PFSK-1 (cell line): Measurements from ENCODE around the gene GRM4.

Experiments used
- FOXP2 ChIP-seq: optimal IDR thresholded peaks from 2 replicates; pipeline ENCODE3; 2011; ENCODE audit warnings: borderline replicate concordance, control low read depth, inconsistent platforms; ENCODE audit not compliant: insufficient read depth; ENCODE audit errors: extremely low read length, extremely low read depth
- POLR2AphosphoS5 ChIP-seq: IDR thresholded peaks from 2 replicates; pipeline ENCODE4 v1.6.1; 2012; ENCODE audit warnings: low read depth, mild to moderate bottlenecking, control low read depth, low read length, moderate library complexity
- REST ChIP-seq, 2 experiments: IDR thresholded peaks; 2 replicates each; pipeline versions ENCODE4 v1.6.1 to v1.8.0; 2011 to 2012; ENCODE audit warnings: low read depth in 2 of 2, low read length in 2 of 2, control low read depth in 1 of 2, inconsistent platforms in 1 of 2, mild to moderate bottlenecking in 1 of 2, moderate library complexity in 1 of 2; ENCODE audit not compliant: insufficient read depth in 1 of 2
- SIN3A ChIP-seq: IDR thresholded peaks from 2 replicates; pipeline ENCODE4 v1.6.1; 2012; ENCODE audit warnings: mild to moderate bottlenecking, low read length, moderate library complexity, borderline replicate concordance; ENCODE audit not compliant: insufficient read depth
- TAF1 ChIP-seq: IDR thresholded peaks from 2 replicates; pipeline ENCODE4 v1.6.1; 2012; ENCODE audit warnings: low read length, control low read depth, borderline replicate concordance; ENCODE audit not compliant: insufficient read depth

The GRM4 gene

GRCh38 chr6:33994472-33995308, 151.2 kb downstream of the GRM4 start:
- TF ChIP-seq SIN3A, result no peak
- no peak for TF ChIP-seq TAF1
- no peak for TF ChIP-seq POLR2AphosphoS5
- TF ChIP-seq FOXP2, result no peak
- TF ChIP-seq REST (IDR thresholded peaks at IDR 0.05; ENCODE audit: insufficient read depth in 1 of 2, low read depth in 2 of 2, low read length in 2 of 2), result no peak

- no peak for TF ChIP-seq TAF1
- TF ChIP-seq REST (IDR thresholded peaks at IDR 0.05; ENCODE audit: insufficient read depth in 1 of 2, low read depth in 2 of 2, low read length in 2 of 2), result no peak
- TF ChIP-seq FOXP2, result no peak
- no peak for TF ChIP-seq SIN3A
- TF ChIP-seq POLR2AphosphoS5, result no peak
Measured at GRCh38 chr6:33993653-33994471, 152.0 kb downstream of the GRM4 start.

GRCh38 chr6:33993091-33993490, 152.8 kb downstream of the GRM4 start:
- TF ChIP-seq FOXP2 (no peak), REST (IDR thresholded peaks at IDR 0.05; ENCODE audit: insufficient read depth in 1 of 2, low read depth in 2 of 2, low read length in 2 of 2) (no peak), TAF1 (no peak), SIN3A (no peak), POLR2AphosphoS5 (no peak)

DNA sequence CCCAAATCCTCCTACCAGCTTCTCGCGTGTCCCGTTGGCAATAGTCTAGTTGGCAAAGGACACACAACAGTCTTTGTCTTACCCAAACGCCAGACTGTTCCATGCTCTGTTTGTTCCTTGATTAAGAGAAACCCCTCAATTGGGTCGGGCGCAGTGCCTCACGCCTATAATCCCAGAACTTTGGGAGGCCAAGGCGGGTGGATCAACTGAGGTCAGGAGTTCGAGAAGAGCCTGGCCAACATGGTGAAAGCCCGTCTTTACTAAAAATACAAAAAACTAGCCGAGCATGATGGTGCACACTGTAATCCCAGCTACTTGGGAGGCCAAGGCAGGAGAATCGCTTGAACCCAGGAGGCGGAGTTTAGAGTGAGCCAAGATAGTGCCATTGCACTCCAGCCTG, 153.7 kb downstream of the GRM4 start:
- no peak for TF ChIP-seq POLR2AphosphoS5
- TF ChIP-seq FOXP2, result no peak
- TF ChIP-seq SIN3A, result no peak
- TF ChIP-seq TAF1, result no peak
- TF ChIP-seq REST (IDR thresholded peaks at IDR 0.05; ENCODE audit: insufficient read depth in 1 of 2, low read depth in 2 of 2, low read length in 2 of 2), result no peak
